CD1c-positive myeloid dendritic cell (primary cell): ENCODE results near the gene OLFM4.

ENCODE experiments used
- DNase-seq: peaks from one replicate; pipeline ENCODE4 v3.0.0-alpha.2; 2016; ENCODE audit errors: extremely low spot score

Gene OLFM4

GRCh38 chr13:53068585-53069520 is 40.2 kb downstream of the OLFM4 start:
- DNase-seq, result no peak

- no peak for DNase-seq
Measured at GRCh38 chr13:53069800-53070199, 41.2 kb downstream of the OLFM4 start.

GRCh38 chr13:53073711-53074110 is 45.1 kb downstream of the OLFM4 start:
- DNase-seq, result no peak

GRCh38 chr13:53074114-53074513 is 45.5 kb downstream of the OLFM4 start:
- no peak for DNase-seq

- DNase-seq, result no peak
Measured at GRCh38 chr13:53075356-53076041, 46.9 kb downstream of the OLFM4 start.

- no peak for DNase-seq
Measured at GRCh38 chr13:53079691-53080090, 51.1 kb downstream of the OLFM4 start.

GRCh38 chr13:53088871-53089270 is 60.3 kb downstream of the OLFM4 start:
- DNase-seq, result no peak

- no peak for DNase-seq
Measured at GRCh38 chr13:53089951-53090350, 61.3 kb downstream of the OLFM4 start.

- no peak for DNase-seq
Measured at GRCh38 chr13:53090461-53090860, 61.8 kb downstream of the OLFM4 start.

- no peak for DNase-seq
Measured at GRCh38 chr13:53092931-53093330, 64.3 kb downstream of the OLFM4 start.

GRCh38 chr13:53098455-53098854 is 69.8 kb downstream of the OLFM4 start:
- DNase-seq, result no peak

- DNase-seq, result no peak
Measured at GRCh38 chr13:53100394-53101063, 71.9 kb downstream of the OLFM4 start.
